ENCODE results near the gene BPGM.
A peak's percentile ranks its signal among the peaks of the same experiment; 100 is the strongest.

The BPGM gene

DNA sequence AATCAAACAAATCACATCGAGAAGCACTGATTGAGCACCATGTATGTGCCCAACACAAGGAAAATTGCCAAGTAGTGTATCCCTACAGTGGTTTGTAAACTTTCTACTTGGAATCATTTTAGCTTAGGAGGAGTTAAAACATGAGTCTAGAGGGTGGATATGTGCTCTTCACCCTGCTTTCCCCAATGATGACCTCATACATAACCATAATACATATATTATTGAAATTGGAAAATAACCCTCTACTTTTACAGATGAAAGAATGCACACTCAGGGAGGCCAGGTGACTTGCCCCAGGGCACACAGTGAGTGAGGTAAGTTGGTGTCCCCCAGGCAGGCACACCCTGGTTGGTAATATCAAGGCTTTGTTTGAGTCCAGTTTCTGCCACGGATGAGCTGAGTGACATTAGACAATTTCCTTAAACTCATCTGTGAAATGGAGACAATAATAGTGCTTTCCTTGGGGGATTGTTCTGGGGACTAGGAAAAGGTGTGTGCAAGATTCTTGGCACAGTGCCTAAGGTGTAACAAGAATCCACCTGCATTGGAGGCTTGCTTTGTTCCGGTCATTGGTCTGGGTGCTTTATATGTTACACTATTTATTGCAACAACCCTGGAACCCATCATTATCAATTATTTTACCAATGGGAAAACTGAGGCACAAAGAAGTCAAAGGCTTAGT, 50.7 kb downstream of the BPGM start:
- no peak for DNase-seq (ENCODE audit: low read depth)

DNA sequence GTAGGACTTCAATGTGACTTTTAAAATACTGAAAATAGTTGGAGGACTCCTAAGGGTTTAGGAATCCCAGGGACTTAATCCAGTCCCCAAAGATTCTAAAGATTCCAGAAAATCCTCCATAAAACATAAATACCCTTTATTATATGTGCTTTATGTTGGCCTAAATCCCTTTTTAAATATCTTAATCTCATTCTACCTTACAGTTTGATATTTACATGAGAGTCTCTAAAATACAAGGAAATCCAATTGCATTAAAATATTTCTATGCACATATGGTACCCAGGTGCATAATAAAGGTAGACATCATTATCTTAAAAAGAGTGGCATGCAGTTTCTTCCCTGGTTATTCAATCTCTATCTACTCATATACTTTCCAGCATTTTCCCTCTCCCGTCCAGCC, 51.8 kb downstream of the BPGM start:
- DNase-seq (ENCODE audit: low read depth) = no peak

DNA sequence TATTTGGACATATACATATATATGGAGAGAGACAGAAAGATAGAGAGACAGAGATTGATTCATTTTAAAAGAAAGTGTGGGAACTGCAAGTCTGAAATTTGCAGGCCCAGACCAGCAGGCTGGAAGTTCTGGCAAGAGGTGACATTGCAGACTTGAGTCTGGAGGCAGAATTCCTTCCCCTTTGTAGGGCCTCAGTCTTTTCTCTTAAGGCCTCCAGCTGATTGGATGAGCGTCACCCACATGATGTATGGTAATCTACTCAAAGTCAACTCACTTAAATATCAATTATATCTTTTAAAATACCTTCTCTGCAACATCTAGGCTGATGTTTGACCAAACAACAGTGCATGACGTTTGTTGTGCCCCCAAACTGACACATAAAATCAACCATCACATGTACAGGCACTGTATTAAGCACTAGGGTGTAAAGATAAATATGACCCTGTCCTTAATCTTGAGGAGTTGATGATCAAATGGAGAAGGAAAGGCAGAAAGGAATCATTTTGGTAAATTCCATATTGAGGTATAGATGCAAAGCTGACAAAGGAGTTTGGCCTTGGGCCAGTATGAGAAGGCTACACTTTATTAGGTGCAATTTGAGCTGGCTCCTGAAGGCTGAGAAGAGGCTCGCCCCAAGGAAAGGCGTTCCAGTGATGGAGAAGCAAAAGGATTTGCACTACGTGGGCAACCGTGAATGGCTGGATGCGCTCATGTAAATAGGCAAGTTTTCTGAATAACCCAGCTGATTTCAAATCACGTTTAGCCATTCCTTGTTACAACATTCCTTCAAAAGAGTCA, 52.6 kb downstream of the BPGM start:
- no peak for DNase-seq (ENCODE audit: low read depth)

DNA sequence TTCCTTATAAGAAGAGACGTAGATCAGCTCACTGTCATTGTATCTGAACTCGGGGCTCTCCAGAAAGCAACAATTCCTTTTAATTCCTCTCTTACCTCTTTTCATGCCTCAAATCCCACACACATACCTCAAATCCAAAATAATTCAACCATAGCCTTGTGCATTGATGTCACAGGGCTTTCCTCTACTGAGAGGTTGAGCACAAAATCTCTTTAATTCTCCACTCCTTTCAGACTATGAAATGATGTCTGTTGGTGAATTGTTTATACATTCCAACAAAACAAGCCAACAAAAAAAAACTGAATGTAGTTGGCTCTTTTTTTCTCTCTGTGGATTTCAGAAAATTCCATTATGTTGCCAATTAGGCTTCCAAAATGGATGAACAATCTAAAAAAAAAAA, 53.2 kb downstream of the BPGM start:
- DNase-seq (ENCODE audit: low read depth) = no peak

DNA sequence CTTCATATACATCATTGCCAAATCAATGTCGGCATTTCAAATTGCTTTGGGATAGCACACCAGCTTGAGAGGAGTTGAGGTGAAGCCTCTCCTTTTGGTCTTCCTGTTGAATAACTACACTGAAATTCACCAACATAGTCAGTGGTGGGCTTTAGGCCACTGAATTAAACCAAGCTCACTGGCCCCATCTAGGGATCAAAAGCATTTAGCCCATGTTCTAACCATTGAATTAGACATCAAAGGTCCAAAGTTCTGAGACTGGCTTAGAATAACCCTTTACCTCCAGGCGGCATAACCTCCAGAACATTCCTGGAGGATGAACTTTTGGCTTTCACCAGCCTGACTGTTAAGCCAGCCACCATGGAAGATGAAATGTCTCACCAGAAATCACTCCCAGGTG, 54.6 kb downstream of the BPGM start:
- peak; percentile 69 for DNase-seq (ENCODE audit: low read depth)

DNA sequence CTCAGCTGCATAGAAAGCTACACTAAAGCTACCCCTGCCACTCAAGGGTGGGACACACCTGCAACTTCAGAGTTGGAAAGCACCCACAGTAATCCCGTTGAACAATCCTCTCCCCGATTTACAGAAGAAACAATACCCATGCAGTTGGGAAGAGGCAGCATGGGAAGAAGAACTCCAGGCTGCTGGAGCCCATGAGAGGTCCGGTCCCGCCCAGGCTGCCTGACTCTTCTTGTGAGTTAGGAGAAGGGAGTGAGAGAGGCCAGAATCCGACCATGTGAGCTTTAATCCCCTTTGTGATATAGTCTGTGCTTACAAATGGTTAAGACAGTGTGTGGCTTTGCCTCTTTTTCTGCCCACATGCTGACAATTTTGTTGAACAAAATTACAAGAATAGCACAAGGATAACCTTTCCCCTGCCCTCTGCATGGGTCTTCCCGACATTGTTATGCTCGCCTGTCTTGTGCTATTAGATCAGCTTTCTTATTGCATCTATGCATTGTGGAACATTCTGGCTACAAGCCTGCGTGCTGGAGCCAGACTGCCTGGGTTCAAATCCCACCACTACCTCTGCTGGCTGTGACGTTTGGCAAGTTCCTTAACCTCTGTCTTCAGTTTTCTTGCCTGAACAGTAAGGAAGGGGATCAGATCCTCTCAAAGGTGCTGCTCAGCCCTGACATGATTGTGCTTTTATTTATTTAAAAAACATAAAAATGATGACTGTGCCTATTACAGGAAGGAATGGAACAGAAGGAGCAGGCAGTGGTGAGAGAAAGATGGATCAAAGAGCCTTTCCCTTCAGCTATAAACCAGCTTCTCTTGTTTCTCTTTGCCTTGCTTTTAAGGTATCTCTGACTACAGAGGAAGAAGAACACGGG, 56.0 kb downstream of the BPGM start:
- no peak for DNase-seq (ENCODE audit: low read depth)

DNA sequence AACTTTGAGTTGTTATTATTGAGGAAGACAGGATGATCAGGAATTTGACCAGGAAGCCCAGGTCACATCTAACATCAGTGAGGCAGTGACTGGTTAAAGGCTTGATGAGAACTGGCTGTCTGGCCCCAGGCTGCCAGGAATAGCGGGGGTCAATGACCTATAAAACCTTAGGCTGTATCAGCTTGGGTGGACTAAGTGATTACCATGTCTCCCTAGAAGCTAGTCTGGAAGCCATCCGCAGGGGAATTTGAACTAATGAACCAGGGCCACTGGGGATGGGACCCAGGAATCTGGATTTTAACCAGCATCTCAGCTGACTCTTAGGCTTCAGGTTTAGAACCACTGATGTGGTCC, 56.6 kb downstream of the BPGM start:
- no peak for DNase-seq (ENCODE audit: low read depth)

DNA sequence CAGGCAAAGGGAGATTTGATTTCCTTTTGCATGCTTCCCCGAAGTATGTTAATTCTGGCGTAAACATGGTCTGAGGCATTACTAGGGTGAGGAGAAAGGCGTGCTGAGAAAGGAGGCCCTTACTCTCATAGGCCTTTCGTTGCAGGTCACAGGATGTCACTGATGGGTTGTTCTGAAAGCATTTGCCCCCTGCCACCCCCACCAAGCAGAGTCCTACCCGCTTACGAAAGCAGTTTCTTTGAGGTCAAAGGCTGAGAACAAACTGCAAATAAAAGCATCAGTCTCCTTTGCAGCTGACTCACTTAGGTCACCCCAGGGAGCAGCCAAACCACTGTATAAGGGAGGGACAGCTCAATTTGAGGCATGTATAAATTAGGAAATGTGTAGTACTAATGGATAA, 57.1 kb downstream of the BPGM start:
- no peak for DNase-seq (ENCODE audit: low read depth)

DNA sequence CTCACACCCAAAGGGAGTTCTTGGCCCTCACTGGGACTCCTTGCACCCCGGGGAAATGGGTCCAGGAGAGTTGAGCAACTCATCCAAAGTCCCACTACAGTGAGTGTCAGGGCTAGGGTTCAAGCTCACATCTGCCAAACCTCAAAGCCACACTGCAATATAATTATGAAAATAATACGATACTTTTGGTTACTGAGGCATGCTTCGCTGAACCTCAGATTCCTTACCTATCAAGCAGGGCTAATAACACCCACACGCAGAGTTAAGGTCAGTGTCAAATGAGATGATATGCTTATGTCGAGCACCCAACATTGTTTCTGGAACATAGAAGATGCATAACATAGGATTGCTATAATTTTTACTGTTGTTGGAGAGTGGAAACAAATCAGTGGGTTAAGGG, 58.2 kb downstream of the BPGM start:
- no peak for DNase-seq (ENCODE audit: low read depth)

DNA sequence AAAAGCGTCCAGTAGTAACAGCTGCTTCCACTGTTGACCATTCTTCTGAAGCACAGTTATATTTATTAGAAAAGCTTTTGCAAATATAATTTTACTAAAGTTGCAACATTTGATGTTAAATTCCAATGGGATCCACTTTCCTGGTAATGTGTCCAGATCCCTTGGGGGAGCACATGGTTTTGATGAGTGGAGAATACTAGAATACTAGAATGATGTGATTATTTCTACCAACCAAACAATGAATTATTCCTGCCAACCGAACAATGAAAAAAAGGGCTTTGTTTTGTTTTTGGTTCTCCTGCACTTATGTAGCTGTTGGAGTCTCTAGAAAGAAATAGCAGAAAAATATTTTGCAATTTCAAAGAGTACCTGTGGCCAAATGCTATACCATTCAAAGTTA, 59.1 kb downstream of the BPGM start:
- no peak for DNase-seq (ENCODE audit: low read depth)

DNA sequence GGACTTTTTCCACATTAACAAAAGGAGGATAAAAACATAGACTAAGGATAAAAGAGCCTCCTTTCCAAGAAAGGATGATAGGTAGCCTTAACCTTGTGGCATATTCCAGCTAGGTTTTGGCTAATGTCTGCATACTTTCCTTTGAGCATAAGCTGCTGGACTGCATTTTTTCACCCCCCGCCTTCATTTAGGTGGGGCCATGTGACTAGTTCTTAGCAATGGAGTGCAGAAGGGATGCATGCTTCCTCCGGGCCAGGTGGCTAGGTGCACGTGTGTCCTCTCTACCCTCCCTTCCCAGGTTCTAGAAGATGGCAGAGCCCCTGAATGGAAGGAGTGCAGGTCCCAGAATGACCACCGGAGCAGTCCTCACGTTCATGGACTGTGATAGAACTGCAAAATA, 59.8 kb downstream of the BPGM start:
- no peak for DNase-seq (ENCODE audit: low read depth)

DNA sequence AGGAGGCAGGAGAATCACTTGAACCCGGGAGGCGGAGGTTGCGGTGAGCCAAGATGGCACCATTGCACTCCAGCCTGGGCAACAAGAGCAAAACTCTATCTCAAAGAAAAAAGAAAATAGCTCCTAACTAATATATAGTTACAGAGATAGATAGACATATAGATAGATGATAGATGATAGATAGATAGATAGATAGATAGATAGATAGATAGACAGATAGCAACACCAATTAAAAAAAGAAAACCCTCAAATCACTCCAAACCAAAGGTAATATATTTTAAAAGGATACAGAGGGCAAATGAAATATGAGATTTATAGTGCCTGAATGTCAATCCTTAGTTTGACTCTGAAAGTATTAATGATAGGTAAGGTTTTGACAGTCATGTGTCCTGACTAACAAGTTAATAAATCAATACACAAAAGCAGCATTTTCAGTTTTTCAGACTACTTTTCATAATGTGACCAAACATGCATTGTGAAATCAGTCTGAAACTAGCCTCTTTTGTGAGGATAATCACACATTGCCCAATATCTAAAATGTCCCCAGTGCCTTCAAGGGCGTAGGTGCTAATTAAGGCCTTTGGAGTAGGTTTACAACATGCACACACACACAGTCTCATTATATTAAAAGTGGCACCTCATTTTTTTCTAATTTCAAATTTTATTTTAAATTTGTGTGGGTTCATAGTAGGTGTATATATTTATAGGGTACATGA, 61.2 kb downstream of the BPGM start:
- DNase-seq (ENCODE audit: low read depth) = no peak

DNA sequence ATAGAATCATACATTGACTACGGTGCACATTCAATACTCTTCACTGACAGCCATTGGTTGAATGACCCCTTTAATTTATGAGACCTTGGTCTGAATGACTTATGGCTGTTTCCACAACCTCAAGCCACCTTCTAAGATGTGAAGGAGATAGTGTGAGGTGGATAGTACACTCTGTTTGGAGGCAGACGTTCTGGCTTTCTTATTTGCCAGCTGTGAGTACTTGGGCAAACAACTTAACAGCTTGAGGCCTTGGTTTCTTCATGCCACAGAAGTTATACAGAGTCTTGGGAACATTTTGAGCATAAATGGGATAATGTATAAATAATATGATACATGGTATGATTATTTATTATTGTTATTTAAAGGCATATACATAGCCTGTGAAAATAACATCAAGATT, 62.0 kb downstream of the BPGM start:
- DNase-seq (ENCODE audit: low read depth) = no peak

DNA sequence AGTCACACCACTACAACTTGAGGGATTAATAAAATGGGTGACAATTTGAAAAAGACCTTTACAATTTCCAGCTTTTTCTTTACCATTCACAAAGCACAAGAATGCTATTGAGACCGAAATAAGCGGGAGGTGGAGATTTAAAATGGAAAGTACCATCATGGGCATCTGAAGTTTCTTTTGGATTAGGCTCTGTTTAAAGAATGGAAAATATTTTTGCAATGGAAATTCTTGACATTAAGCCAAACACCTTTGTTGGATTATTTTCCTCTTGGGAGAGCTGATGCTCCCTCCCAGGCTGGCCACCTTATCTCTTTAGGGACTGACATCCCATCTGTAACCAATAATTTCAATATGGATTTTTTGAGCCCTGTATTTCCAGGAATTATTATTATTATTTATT, 62.5 kb downstream of the BPGM start:
- no peak for DNase-seq (ENCODE audit: low read depth)

DNA sequence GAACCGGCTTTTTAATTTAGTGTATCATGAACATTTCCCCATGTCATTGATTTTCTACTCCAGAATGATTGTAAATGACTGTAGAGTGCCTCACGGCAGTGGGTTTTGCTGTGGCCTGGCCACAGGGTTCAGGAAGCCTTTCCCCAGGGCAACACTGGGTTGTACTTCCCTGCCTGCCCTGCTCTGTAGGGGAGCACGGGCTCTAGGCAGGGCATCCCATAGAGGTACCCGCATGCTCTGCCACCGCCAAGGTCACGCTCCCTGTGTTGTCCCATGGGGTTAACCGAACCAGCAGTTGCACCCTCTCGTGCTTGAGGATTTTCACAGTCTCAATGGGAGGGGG, 63.8 kb downstream of the BPGM start:
- DNase-seq (ENCODE audit: low read depth) = no peak

DNA sequence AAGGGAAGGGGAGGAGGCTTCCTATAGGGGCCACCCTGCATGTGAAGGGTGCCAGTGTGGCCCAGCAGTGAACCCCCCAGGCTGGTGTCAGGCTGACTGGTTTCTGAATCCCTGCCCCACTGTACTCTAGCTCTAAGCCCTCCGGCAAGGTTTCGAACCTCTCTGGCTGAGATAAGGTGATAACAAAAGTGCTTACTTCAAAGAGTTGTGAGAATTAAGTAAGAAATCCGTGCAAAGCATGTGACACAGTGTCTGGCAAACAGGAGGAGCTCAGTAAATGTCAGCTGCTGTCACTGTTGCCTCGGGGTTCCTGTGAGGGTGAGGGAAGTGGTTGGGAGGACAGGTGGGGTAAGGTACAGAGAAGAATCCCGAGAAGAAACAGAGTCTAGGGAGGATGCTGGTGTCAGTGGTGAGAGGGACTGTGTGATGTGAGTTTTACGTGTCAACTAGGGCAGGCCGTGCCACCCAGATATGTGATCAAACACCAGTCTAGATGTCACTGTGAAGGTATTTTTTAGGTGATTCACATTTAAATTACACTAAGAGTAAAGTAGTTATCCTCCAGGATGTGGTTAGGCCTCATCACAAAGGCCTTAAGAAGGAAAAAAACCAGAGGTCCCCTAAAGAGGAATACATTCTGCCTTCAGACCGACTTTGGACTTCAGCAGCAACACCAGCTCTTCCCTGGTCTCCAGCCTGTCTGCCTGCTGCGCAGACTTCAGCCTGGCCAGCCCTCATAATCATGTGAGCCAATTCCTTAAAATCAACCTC, 64.4 kb downstream of the BPGM start:
- DNase-seq (ENCODE audit: low read depth) = peak; percentile 66

DNA sequence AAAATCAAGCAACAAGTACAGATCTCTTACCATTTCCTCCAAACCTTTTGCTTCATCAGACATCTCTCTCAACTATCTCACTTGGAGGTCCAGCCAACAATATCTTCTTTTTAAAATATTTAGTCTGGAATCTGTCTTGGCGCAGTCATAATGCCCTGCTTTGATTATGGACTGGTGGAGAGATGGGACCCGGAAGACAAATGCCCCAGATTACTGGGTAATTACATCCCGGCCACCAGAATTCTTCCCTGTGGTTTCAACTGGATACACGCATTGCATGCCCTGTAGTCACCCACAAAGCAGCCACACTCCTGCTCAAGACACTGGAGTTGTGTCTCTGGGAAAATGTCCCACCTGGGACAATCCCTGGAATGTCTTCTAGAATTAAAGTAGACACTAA, 65.5 kb downstream of the BPGM start:
- DNase-seq (ENCODE audit: low read depth) = peak; percentile 36

DNA sequence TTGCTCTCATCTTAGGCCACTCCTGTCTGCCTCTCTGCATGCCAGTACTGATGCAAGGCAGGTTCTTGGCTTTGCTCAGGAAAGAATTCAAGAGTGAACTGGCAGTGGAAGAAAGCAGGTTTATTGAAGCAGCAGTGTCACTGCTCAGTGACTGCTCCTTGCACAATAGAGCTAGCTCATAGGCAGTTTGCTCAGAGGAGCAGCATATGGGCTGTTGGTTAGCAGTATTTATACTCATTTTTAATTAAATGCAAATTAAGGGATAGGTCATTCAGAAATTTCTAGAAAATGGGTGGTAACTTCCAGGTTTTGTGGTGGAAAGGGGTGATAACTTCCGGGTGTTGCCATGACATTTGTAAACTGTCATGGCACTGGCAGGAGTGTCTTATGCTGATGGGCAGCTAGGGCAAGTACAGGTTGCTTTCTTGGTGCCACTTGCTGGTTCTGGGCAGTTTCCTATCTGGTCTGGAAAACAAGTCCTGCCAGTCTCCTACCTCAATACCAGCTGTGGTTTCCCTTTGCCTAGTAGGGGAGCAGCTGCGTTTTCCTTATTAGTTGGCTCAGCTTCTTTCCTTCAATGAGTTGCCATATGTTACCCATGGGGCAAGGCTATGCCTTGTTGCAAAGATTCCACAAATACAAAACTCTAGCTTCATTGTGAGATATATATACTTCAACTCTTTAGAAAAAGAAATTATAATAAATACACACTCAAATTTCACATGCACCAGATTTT, 68.0 kb downstream of the BPGM start:
- no peak for DNase-seq (ENCODE audit: low read depth)

DNA sequence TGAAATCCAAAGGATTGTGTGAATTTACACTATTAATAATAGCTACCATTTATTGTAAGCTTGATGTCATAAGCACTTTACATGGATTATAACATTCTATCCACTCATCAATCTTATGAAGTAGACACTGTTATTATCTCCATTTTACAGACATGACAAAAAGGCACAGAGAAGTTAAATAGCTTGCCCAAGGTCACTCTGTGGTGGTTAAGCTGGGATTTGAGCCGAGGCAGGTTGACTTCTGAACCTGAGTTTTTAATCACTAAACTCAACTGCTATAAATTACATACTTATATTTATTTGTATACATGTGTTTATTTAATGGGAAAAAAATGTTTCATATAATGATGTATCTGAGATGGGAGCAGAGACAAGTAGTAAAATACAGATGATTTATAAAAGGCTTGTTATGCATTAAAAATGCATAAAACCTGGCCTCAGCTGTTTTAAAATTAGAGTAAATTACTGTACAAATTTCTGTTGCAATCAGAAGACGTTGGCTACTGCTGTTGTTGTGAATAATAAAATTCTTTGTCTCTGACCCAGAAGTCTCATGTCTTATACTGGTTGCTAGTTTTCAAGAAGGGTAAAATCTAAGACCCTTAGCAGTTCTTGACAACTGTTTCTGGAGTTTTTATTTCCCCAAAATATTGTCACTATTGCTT, 71.7 kb downstream of the BPGM start:
- DNase-seq (ENCODE audit: low read depth) = no peak
